Caco-2 (cell line): Measurements from ENCODE around the gene PAFAH1B1. TPM values are rescaled to one million over a fixed set of nuclear protein-coding genes. Genes with fewer than 3 reads are reported as not detected.

Source experiments
- BruUV-seq: library from RNA; stranded (reverse); fragments of 400-500 nt; replicated peaks from 2 replicates; lab custom pipeline; 2021; lab: Mats Ljungman, UMichigan
- CTCF ChIA-PET: fragments of 300-600 bp; sonication (Branson Sonifier 250); formaldehyde crosslinking; loops from one replicate; lab custom pipeline; 2022; ENCODE audit warnings: antibody characterized with exemption; lab: Charles Lee
- POLR2A ChIA-PET: fragments of 300-600 bp; sonication (Branson Sonifier 250); formaldehyde crosslinking; loops from one replicate; lab custom pipeline; 2022; ENCODE audit warnings: antibody characterized with exemption; lab: Charles Lee
- DNase-seq, 2 experiments: peaks; one replicate each; pipeline versions ENCODE4 v3.0.0 to v3.0.0-alpha.2; 2020 to 2022
- H3K27me3 ChIP-seq: replicated peaks from 2 replicates; pipeline ENCODE4 v1.6.0; 2011; ENCODE audit warnings: low read length; ENCODE audit not compliant: control insufficient read depth, insufficient read depth
- H3K36me3 ChIP-seq: 2 replicates; pipeline ENCODE4 v1.5.1; 2011; ENCODE audit warnings: low read length; ENCODE audit not compliant: control insufficient read depth, insufficient read depth
- H3K4me1 ChIP-seq: fragments of 250-450 bp; sonication (Bioruptor Pico); 2 replicates; pipeline ENCODE4 v1.5.1; 2020; ENCODE audit warnings: mild to moderate bottlenecking
- H3K4me3 ChIP-seq: 2 replicates; pipeline ENCODE4 v1.5.1; 2011; ENCODE audit warnings: low read depth, mild to moderate bottlenecking, control low read depth, low read length
- H3K9me3 ChIP-seq: fragments of 250-450 bp; sonication (Bioruptor Pico); 2 replicates; pipeline ENCODE4 v1.5.1; 2020; ENCODE audit warnings: mild to moderate bottlenecking, moderate library complexity
- H3K27ac Mint-ChIP-seq: one replicate; pipeline ENCODE4 v1.8.0; 2022; ENCODE audit warnings: mixed read lengths; ENCODE audit not compliant: unreplicated experiment
- H3K27me3 Mint-ChIP-seq: one replicate; pipeline ENCODE4 v1.8.0; 2022; ENCODE audit warnings: mixed read lengths; ENCODE audit not compliant: insufficient read depth, unreplicated experiment
- H3K36me3 Mint-ChIP-seq: one replicate; pipeline ENCODE4 v1.8.0; 2022; ENCODE audit warnings: mild to moderate bottlenecking, mixed read lengths; ENCODE audit not compliant: insufficient read depth, unreplicated experiment
- H3K4me1 Mint-ChIP-seq: one replicate; pipeline ENCODE4 v1.8.0; 2022; ENCODE audit warnings: low read depth, mixed read lengths; ENCODE audit not compliant: unreplicated experiment
- H3K4me3 Mint-ChIP-seq: one replicate; pipeline ENCODE4 v1.8.0; 2022; ENCODE audit warnings: mild to moderate bottlenecking, moderate library complexity, mixed read lengths; ENCODE audit not compliant: unreplicated experiment
- H3K9me3 Mint-ChIP-seq: one replicate; pipeline ENCODE4 v1.8.0; 2022; ENCODE audit warnings: mixed read lengths; ENCODE audit not compliant: unreplicated experiment
- CTCF ChIP-seq, 2 experiments: fragments of 200-600 bp in 1 of 2; IDR thresholded peaks; 1 replicate in 1 of 2; 2 replicates in 1 of 2; pipeline versions ENCODE4 v1.5.1 to v1.8.0; 2011 to 2022; ENCODE audit warnings: antibody characterized with exemption in 1 of 2, control low read depth in 1 of 2, inconsistent platforms in 1 of 2, low read depth in 1 of 2, low read length in 1 of 2, mild to moderate bottlenecking in 1 of 2, moderate library complexity in 1 of 2; ENCODE audit not compliant: insufficient read depth in 1 of 2, severe bottlenecking in 1 of 2, unreplicated experiment in 1 of 2
- intact Hi-C: fragments of 100-400 bp; cut with micrococcal nuclease; formaldehyde crosslinking; loops from one replicate; pipeline ENCODE4 v1.10.0; 2022; ENCODE audit not compliant: unreplicated experiment
- total RNA-seq: library from RNA; stranded (reverse); gene quantifications from 2 replicates; pipeline ENCODE4 v1.2.3, GENCODE V29; 2022

Gene PAFAH1B1
- total RNA-seq, 1 experiment from 2014 or later, result 141 TPM

- ChIA-PET POLR2A (no interaction called here), CTCF (no interaction called here)
- Histone ChIP-seq H3K36me3 (no peaks in the 10 kb centered on the region), H3K27me3 (no peaks in the 10 kb centered on the region), H3K9me3 (no peaks in the 10 kb centered on the region), H3K4me1 (no peaks in the 10 kb centered on the region), H3K4me3 (no peak overlapping the region)
- no peaks in the 10 kb centered on the region for H3K9me3 Mint-ChIP-seq
- BruUV-seq, result no TSS peak
- no peak overlapping the region for H3K27ac Mint-ChIP-seq
- TF ChIP-seq CTCF (IDR thresholded peaks at IDR 0.05; ENCODE audit: insufficient read depth in 1 of 2, low read depth in 1 of 2, low read length in 1 of 2, severe bottlenecking in 1 of 2, unreplicated experiment in 1 of 2), result no peak
- intact Hi-C loops, result no loop called here
- no peak for DNase-seq
- no peaks in the 10 kb centered on the region for H3K36me3 Mint-ChIP-seq
- no peaks in the 10 kb centered on the region for H3K4me1 Mint-ChIP-seq
- H3K4me3 Mint-ChIP-seq, result no peak overlapping the region
- no peaks in the 10 kb centered on the region for H3K27me3 Mint-ChIP-seq
Observed at GRCh38 chr17:2549392-2550211, 43.9 kb upstream of the PAFAH1B1 start.

- H3K27ac Mint-ChIP-seq, result no peak overlapping the region
- H3K36me3 Mint-ChIP-seq, result no peaks in the 10 kb centered on the region
- TF ChIP-seq CTCF (IDR thresholded peaks at IDR 0.05; ENCODE audit: insufficient read depth in 1 of 2, low read depth in 1 of 2, low read length in 1 of 2, severe bottlenecking in 1 of 2, unreplicated experiment in 1 of 2), result no peak
- Histone ChIP-seq H3K36me3 (no peaks in the 10 kb centered on the region), H3K4me3 (no peak overlapping the region), H3K4me1 (no peaks in the 10 kb centered on the region), H3K9me3 (no peaks in the 10 kb centered on the region), H3K27me3 (no peaks in the 10 kb centered on the region)
- H3K9me3 Mint-ChIP-seq, result no peaks in the 10 kb centered on the region
- no TSS peak for BruUV-seq
- H3K4me3 Mint-ChIP-seq, result no peak overlapping the region
- ChIA-PET CTCF (no interaction called here), POLR2A (no interaction called here)
- intact Hi-C loops, result no loop called here
- H3K4me1 Mint-ChIP-seq, result no peaks in the 10 kb centered on the region
- DNase-seq, result no peak
- no peaks in the 10 kb centered on the region for H3K27me3 Mint-ChIP-seq
Observed at GRCh38 chr17:2551493-2551892, 42.0 kb upstream of the PAFAH1B1 start.

- no peaks in the 10 kb centered on the region for H3K27me3 ChIP-seq
- Mint-ChIP-seq H3K9me3 (no peaks in the 10 kb centered on the region), H3K4me3 (no peak overlapping the region), H3K27ac (no peak overlapping the region), H3K4me1 (no peaks in the 10 kb centered on the region), H3K36me3 (no peaks in the 10 kb centered on the region), H3K27me3 (no peaks in the 10 kb centered on the region)
- DNase-seq, result no peak
- ChIA-PET POLR2A (interaction anchor here (0.7 kb wide), 1 partner anchor 32 kb away, joined by 4 read pairs; no protein-coding TSS in a partner anchor), CTCF (no interaction called here)
- BruUV-seq, result no TSS peak
- H3K9me3 ChIP-seq, result no peaks in the 10 kb centered on the region
- no peak for TF ChIP-seq CTCF (IDR thresholded peaks at IDR 0.05; ENCODE audit: insufficient read depth in 1 of 2, low read depth in 1 of 2, low read length in 1 of 2, severe bottlenecking in 1 of 2, unreplicated experiment in 1 of 2)
- H3K36me3 ChIP-seq, result no peaks in the 10 kb centered on the region
- intact Hi-C loops, result no loop called here
- no peaks in the 10 kb centered on the region for H3K4me1 ChIP-seq
- H3K4me3 ChIP-seq, result no peak overlapping the region
Observed at GRCh38 chr17:2551928-2552327, 41.5 kb upstream of the PAFAH1B1 start.
